ENCODE data around the gene MAP4K3.

The MAP4K3 gene

DNA sequence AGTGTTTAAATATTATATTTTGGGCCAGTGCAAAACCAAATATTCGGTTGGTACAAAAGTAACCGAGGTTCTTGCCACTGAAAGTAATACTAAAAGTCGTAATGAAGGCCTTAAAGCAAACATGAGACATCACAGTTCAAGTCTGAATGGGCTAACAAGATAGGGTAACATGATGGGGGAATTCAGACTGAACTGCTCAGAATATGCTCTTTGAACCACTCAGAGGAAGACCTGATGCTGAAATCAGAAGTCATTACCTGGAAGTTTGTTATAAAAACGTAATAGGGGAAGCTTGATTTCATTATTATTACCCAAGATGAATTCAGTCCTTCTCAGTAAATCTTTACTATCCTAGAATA, 219.9 kb downstream of the MAP4K3 start:
- no peak overlapping the region for H3K4me3 ChIP-seq (ENCODE audit: low read depth, low read length)
- DNase-seq (ENCODE audit: low read depth, low spot score), result no peak
- TF ChIP-seq CTCF (IDR thresholded peaks at IDR 0.05; ENCODE audit: low read depth, low read length), result no peak
- in situ Hi-C loops (cut with HindIII; ENCODE audit: low sequenced_read_pairs), result loop anchor here (25.0 kb wide), 1 partner anchor 155 kb away; no protein-coding TSS in a partner anchor

GRCh38 chr2:39216346-39217191, 220.5 kb downstream of the MAP4K3 start:
- no peak for TF ChIP-seq CTCF (IDR thresholded peaks at IDR 0.05; ENCODE audit: low read depth, low read length)
- H3K4me3 ChIP-seq (ENCODE audit: low read depth, low read length), result no peak overlapping the region
- in situ Hi-C loops (cut with HindIII; ENCODE audit: low sequenced_read_pairs), result loop anchor here (25.0 kb wide), 1 partner anchor 154 kb away; no protein-coding TSS in a partner anchor
- DNase-seq (ENCODE audit: low read depth, low spot score), result no peak

GRCh38 chr2:39215545-39215944, 221.5 kb downstream of the MAP4K3 start:
- in situ Hi-C loops (cut with HindIII; ENCODE audit: low sequenced_read_pairs), result loop anchor here (25.0 kb wide), 1 partner anchor 153 kb away; no protein-coding TSS in a partner anchor

DNA sequence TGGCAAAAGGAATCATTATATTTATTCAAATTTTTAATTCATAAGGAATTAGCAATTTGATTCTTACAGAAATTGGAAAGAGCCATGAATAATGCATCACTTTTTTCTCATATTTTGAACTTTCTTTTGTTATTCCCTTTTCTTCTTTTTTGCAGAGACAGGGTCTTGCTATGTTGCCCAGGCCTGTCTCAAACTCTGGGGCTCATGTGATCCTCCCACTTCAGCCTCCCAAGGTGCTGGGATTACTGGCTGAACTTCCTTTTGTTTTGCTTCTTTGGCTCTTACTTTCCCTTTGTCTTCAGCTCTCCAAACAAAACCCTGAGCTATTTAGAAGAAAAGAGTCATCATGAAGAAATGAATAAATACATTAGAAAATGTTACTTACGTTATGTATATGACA, 224.1 kb downstream of the MAP4K3 start:
- no peak for TF ChIP-seq CTCF (IDR thresholded peaks at IDR 0.05; ENCODE audit: low read depth, low read length)
- H3K4me3 ChIP-seq (ENCODE audit: low read depth, low read length), result no peak overlapping the region
- in situ Hi-C loops (cut with HindIII; ENCODE audit: low sequenced_read_pairs), result loop anchor here (25.0 kb wide), 1 partner anchor 151 kb away; no protein-coding TSS in a partner anchor
- no peak for DNase-seq (ENCODE audit: low read depth, low spot score)

More at GRCh38 chr2:39215545-39215944, 221.5 kb downstream of the MAP4K3 start:
- no peak for TF ChIP-seq CTCF (IDR thresholded peaks at IDR 0.05; ENCODE audit: low read depth, low read length)
- no peak for DNase-seq (ENCODE audit: low read depth, low spot score)
- H3K4me3 ChIP-seq (ENCODE audit: low read depth, low read length), result no peak overlapping the region

- no peak for DNase-seq (ENCODE audit: low read depth, low spot score)
- in situ Hi-C loops (cut with HindIII; ENCODE audit: low sequenced_read_pairs), result loop anchor here (25.0 kb wide), 1 partner anchor 149 kb away; no protein-coding TSS in a partner anchor
- TF ChIP-seq CTCF (IDR thresholded peaks at IDR 0.05; ENCODE audit: low read depth, low read length), result no peak
Measured at GRCh38 chr2:39210846-39211245, 226.2 kb downstream of the MAP4K3 start.

GRCh38 chr2:39203382-39203781, 233.7 kb downstream of the MAP4K3 start:
- DNase-seq (ENCODE audit: low read depth, low spot score), result no peak
- in situ Hi-C loops (cut with HindIII; ENCODE audit: low sequenced_read_pairs), result loop anchor here (25.0 kb wide), 1 partner anchor 141 kb away; no protein-coding TSS in a partner anchor

More at GRCh38 chr2:39210846-39211245, 226.2 kb downstream of the MAP4K3 start:
- H3K4me3 ChIP-seq (ENCODE audit: low read depth, low read length), result no peak overlapping the region

More at GRCh38 chr2:39203382-39203781, 233.7 kb downstream of the MAP4K3 start:
- H3K4me3 ChIP-seq (ENCODE audit: low read depth, low read length), result no peak overlapping the region
- TF ChIP-seq CTCF (IDR thresholded peaks at IDR 0.05; ENCODE audit: low read depth, low read length), result no peak

Data from astrocyte of the spinal cord (primary cell).